Heart right ventricle (tissue), 16 donors: ENCODE measurements around the gene CRYAB. TPM values are rescaled to one million over a fixed set of nuclear protein-coding genes. Genes with fewer than 3 reads are reported as not detected.

ENCODE experiments used
- ATAC-seq, 8 donors: fragments of 200-7000 bp; cut with Tn5 transposase; one replicate each; pipeline ENCODE4 v1.9.1; 2020; ENCODE audit warnings: mild to moderate bottlenecking in 8 of 8, moderate library complexity in 8 of 8, moderate number of reproducible peaks in 1 of 8
- DNase-seq, 2 donors: peaks; one replicate each; pipeline ENCODE4 v3.0.0-alpha.2; 2020
- H3K27ac ChIP-seq, 10 donors: fragments of 200-600 bp; sonication (generic) in 2 of 10; one replicate each; pipeline versions ENCODE4 v1.5.0 to v1.8.0; 2020 to 2022; ENCODE audit warnings: mild to moderate bottlenecking in 3 of 10
- H3K27me3 ChIP-seq, 7 donors: fragments of 200-600 bp; one replicate each; pipeline ENCODE4 v1.8.0; 2021 to 2022; ENCODE audit warnings: mild to moderate bottlenecking in 2 of 7
- H3K36me3 ChIP-seq, 9 donors: fragments of 200-600 bp; sonication (generic) in 1 of 9; one replicate each; pipeline versions ENCODE4 v1.5.0 to v1.8.0; 2020 to 2022; ENCODE audit warnings: mild to moderate bottlenecking in 2 of 9
- H3K4me1 ChIP-seq, 9 donors: fragments of 200-600 bp; sonication (generic) in 1 of 9; one replicate each; pipeline versions ENCODE4 v1.5.0 to v1.8.0; 2020 to 2022; ENCODE audit warnings: mild to moderate bottlenecking in 4 of 9
- H3K4me3 ChIP-seq, 10 donors: fragments of 200-600 bp; sonication (generic) in 2 of 10; one replicate each; pipeline versions ENCODE4 v1.5.0 to v1.8.0; 2020 to 2022; ENCODE audit warnings: mild to moderate bottlenecking in 7 of 10, moderate library complexity in 2 of 10
- H3K9me3 ChIP-seq, 11 donors: fragments of 200-600 bp in 10 of 11; sonication (generic) in 2 of 11; one replicate each; pipeline versions ENCODE4 v1.5.0 to v1.8.0; 2013 to 2022; ENCODE audit warnings: mild to moderate bottlenecking in 2 of 11, control low read depth in 1 of 11, moderate library complexity in 1 of 11
- CTCF ChIP-seq, 9 donors: fragments of 200-600 bp; sonication (generic) in 2 of 9; IDR thresholded peaks; one replicate each; pipeline versions ENCODE4 v1.5.0 to v1.8.0; 2021 to 2022; ENCODE audit warnings: antibody characterized with exemption in 9 of 9, mild to moderate bottlenecking in 5 of 9, moderate library complexity in 1 of 9
- WGBS, 2 donors: extraction: QIAGEN DNeasy Blood & Tissue Kit; methylation state at CpG; one replicate each; pipeline ENCODE4 v1.1.7; 2013; ENCODE audit warnings: inconsistent platforms in 1 of 2; 5-methylcytosine and 5-hydroxymethylcytosine counted together
- intact Hi-C, 10 donors: fragments of 100-400 bp; cut with DNase I; formaldehyde crosslinking; loops; one replicate each; pipeline versions ENCODE4 v1.11.1 to v1.14.2; 2022
- polyA plus RNA-seq, 2 donors: library from polyadenylated mRNA; stranded (reverse); fragments of 200-250 nt; gene quantifications; one replicate each; pipeline ENCODE4 v1.2.3, GENCODE V29; 2013
- total RNA-seq, 10 donors: library from RNA; stranded (reverse); fragmentation: NEBNext Ultra II Directional in 3 of 10; extraction: Animal tissue kit (Norgen Biotek cat#: 25700) in 3 of 10; gene quantifications; one replicate each; pipeline versions ENCODE4 v1.2.1 to v1.2.4, GENCODE V29; 2021 to 2023
- donor health status: Arrhythmogenic right ventricular cardiomyopathy.
- donor health status: ischemic (EF 13 %, LVEDD 7.1; RV severe dilation, severe dysfunction).
- donor health status: healthy with polysubstance abuse.
- donor health status: DM: no; HTN: yes; CAD: no.
- donor health status: DM: no; HTN: no; CAD: no.
- donor health status: ischemic (EF 25% LVEDD 6.9; RV normal size, moderate dysfunction).
- donor health status: ischemic (EF 25% LVEDD 5.7; RV mildly dilated, moderate dysfunction).
- donor health status: healthy.
- donor health status: DM: yes; HTN: yes; CAD: no.
- donor health status: Ischemic cardiomyopathy.
- donor health status: ischemic (EF 35%, LVEDD 5.7; RV mildly dilated, moderate dysfunction).
- donor health status: nonischemic (EF 11% LVEDD 7.7; RV severe dilation, severe dysfunction).
- donor health status: DM: yes; HTN: yes; CAD: no.
- donor health status: PGD.
- donor health status: ischemic (EF 29% LVEDD 5.4; RV normal size, mild dysfunction).
- donor health status: nonischemic (EF 23%, LVEDD 6.1; RV moderate dilation, normal function).

The CRYAB gene
- total and polyA plus RNA-seq, 12 donors, result 7,695 to 25,436 (median 8,590) TPM

GRCh38 chr11:111954154-111954553 is 42.6 kb upstream of the CRYAB start:
- no peak for DNase-seq
- no peaks in the 10 kb centered on the region for H3K9me3 ChIP-seq
- H3K36me3 ChIP-seq, result no peaks in the 10 kb centered on the region
- ATAC-seq, result no peak
- intact Hi-C loops, result no loop called here
- peaks cover 0 to 19% (median 7%) of the 10 kb centered on the region in 9 donors for H3K4me1 ChIP-seq
- no peak for TF ChIP-seq CTCF (IDR thresholded peaks at IDR 0.05)
- H3K27me3 ChIP-seq, result no peaks in the 10 kb centered on the region
- 98% methylated on average over 4 of the region's 4 CpGs for WGBS, 2 donors
- H3K4me3 ChIP-seq, result no peak overlapping the region
- no peak overlapping the region for H3K27ac ChIP-seq

- intact Hi-C loops, result no loop called here
- H3K9me3 ChIP-seq, result no peaks in the 10 kb centered on the region
- DNase-seq, result no peak
- TF ChIP-seq CTCF (IDR thresholded peaks at IDR 0.05), result no peak
- H3K4me3 ChIP-seq, result no peak overlapping the region
- no peak for ATAC-seq
- peaks cover 0 to 12% (median 0%) of the 10 kb centered on the region in 9 donors for H3K4me1 ChIP-seq
- WGBS, 2 donors, result 94 to 96% methylated on average over 3 of the region's 3 CpGs
- no peaks in the 10 kb centered on the region for H3K36me3 ChIP-seq
- no peak overlapping the region for H3K27ac ChIP-seq
- no peaks in the 10 kb centered on the region for H3K27me3 ChIP-seq
Observed at GRCh38 chr11:111951565-111951964, 40.0 kb upstream of the CRYAB start.

GRCh38 chr11:111949519-111950426 is 38.2 kb upstream of the CRYAB start:
- H3K4me3 ChIP-seq, result no peak overlapping the region
- H3K27ac ChIP-seq, result peak overlapping the region in 1 of 10 donors; percentile 7
- ATAC-seq, result peak in 2 of 8 donors; percentile 25 to 28
- WGBS, 2 donors, result 28 to 30% methylated on average over 7 of the region's 7 CpGs
- H3K36me3 ChIP-seq, result no peaks in the 10 kb centered on the region
- peaks cover 0 to 23% (median 5%) of the 10 kb centered on the region in 9 donors for H3K4me1 ChIP-seq
- no peaks in the 10 kb centered on the region for H3K27me3 ChIP-seq
- no peak for DNase-seq
- TF ChIP-seq CTCF (IDR thresholded peaks at IDR 0.05), result no peak
- H3K9me3 ChIP-seq, result no peaks in the 10 kb centered on the region
- intact Hi-C loops, result no loop called here

- TF ChIP-seq CTCF (IDR thresholded peaks at IDR 0.05), result no peak
Observed at GRCh38 chr11:111947143-111947542, 35.6 kb upstream of the CRYAB start.

More at GRCh38 chr11:111947143-111947542, 35.6 kb upstream of the CRYAB start:
- peak overlapping the region in 1 of 10 donors; percentile 17 for H3K27ac ChIP-seq
- ATAC-seq (no peak), DNase-seq (no peak)
- peaks cover 0 to 39% (median 14%) of the 10 kb centered on the region in 9 donors for H3K4me1 ChIP-seq
- H3K36me3 ChIP-seq, result no peaks in the 10 kb centered on the region
- H3K27me3 ChIP-seq, result no peaks in the 10 kb centered on the region
- H3K4me3 ChIP-seq, result no peak overlapping the region
- intact Hi-C loops, result no loop called here
- no peaks in the 10 kb centered on the region for H3K9me3 ChIP-seq
